GM18870 (cell line): Measurements from ENCODE around the gene DALRD3.
A peak's percentile ranks its signal among the peaks of the same experiment; 100 is the strongest.

ENCODE experiments used
- ATAC-seq: cut with Tn5 transposase; IDR thresholded peaks from one replicate; pipeline ENCODE4 v1.9.1; 2021; ENCODE audit warnings: moderate library complexity; ENCODE audit not compliant: unreplicated experiment

Gene DALRD3

DNA sequence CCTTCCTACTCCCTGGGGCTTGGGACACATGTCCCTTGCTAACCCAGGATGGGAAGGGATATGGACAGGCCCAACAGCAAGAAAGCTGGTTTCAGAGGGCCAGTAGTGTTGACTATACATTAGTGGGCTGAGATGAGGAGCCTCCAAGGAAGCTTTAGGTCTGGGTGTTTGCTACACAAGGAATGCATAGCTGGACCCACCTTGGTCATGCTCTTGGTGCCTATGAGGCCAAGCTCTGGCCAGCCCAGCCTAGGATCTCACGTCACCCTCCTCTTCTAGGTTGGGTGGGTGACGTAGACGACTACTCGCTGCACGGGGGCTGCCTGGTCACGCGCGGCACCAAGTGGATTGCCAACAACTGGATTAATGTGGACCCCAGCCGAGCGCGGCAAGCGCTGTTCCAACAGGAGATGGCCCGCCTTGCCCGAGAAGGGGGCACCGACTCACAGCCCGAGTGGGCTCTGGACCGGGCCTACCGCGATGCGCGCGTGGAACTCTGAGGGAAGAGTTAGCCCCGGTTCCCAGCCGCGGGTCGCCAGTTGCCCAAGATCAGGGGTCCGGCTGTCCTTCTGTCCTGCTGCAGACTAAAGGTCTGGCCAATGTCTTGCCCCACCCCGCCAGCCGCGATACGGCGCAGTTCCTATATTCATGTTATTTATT, 11.8 kb downstream of the DALRD3 start:
- ATAC-seq: peak; percentile 11

- no peak for ATAC-seq
Measured at GRCh38 chr3:49005998-49006397, 12.4 kb downstream of the DALRD3 start.

- no peak for ATAC-seq
Measured at GRCh38 chr3:49005303-49005680, 13.1 kb downstream of the DALRD3 start.

- no peak for ATAC-seq
Measured at GRCh38 chr3:49004352-49005302, 13.8 kb downstream of the DALRD3 start.

DNA sequence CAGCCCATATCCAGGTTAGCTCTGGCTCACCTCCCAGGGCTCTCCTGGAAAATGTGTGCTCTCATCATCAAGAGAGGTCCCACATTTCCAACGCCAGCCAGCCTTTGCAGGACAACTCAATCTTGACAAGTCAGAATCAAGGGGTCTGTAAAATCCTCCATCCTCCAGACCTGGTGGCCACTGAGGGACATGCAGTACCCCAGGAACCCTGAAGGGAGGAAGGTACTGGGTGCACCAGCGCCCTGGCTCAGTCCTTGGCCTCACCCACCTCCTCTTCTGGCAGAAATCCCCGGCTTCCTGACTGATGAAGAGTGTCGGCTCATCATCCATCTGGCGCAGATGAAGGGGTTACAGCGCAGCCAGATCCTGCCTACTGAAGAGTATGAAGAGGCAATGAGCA, 17.2 kb downstream of the DALRD3 start:
- no peak for ATAC-seq

DNA sequence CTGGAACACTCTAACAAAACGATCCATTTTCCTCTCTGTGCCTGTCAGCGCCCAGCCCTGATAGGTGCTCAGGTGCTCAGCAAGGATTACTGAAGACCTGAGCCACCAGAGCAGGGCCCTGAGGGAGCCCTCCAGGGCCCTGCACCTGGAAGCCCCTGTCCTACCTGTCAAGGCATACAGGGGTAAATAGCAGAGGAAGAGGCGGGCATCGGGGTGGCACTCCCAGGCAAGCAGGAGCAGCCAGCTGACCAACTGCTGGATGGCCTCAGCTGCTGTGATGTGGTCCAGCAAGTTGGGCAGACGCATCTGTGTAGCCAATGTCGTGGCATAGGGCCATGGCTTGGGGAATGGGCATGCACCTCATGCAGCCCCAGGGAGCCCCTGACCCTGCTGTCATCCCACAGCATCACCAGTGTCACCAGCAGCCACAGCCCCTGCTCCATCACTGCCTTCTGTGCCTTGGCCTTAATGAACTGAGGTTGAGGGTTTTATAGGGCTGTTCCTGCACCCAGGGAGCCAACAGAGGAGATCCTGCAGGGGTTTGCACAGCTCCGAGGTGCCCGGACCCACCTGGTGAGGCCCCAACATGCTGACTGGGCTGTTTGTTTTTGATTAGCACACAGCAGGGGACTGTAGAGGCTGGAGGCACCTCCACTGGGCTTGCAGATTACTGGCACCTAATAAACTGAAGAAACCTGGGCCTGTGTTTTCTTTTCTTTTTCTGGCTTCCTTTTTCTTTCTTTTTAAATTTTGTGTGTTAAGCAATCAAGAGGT, 19.1 kb downstream of the DALRD3 start:
- ATAC-seq: no peak

GRCh38 chr3:48997714-48998637, 20.4 kb downstream of the DALRD3 start:
- ATAC-seq: no peak

DNA sequence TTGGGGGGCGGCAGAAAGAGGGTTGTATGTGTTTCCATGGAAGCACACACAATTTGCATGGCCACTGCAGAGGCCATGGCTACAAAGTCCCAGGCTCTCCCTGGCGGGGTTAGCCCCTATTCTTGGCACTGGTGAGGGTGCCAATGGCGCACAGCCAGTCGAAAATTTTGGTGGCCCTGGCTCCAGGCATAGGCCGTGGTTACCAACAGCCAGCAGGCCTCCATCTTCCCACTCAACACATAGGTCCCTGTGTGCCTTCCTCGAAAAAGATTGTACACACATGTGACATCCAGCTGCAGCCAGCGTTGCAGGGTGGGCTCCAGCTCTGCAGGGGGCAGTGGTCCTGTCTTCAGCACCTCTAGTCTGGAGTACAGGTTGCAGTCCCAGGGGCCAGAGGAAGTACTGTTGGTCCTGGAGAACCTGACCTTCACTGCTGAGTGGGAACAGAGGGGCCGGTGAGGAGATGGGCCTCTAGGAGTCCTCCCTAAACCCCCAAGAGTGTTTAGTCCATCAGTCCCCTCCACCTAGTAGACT, 21.2 kb downstream of the DALRD3 start:
- no peak for ATAC-seq

DNA sequence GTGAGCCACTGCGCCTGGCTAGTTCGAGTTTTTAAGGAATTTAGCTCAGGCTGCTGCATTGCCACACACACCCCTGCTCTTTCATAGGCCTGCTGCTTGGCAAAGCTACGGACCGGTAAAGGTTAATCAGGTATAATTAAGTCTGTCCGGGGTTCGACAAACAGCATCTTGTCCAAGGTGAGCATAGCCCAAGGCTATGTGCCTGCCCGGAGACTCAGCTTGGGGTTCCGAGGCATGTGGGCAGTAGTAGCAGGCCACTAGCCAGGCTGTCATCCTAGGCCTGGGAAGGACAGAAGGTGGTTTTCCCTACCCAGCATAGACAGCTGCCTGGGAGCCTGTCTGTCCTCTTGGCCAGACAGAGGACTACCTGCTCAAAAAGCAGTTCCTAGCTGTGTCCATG, 21.7 kb downstream of the DALRD3 start:
- ATAC-seq: no peak

GRCh38 chr3:48993834-48994233, 24.5 kb downstream of the DALRD3 start:
- ATAC-seq: no peak

DNA sequence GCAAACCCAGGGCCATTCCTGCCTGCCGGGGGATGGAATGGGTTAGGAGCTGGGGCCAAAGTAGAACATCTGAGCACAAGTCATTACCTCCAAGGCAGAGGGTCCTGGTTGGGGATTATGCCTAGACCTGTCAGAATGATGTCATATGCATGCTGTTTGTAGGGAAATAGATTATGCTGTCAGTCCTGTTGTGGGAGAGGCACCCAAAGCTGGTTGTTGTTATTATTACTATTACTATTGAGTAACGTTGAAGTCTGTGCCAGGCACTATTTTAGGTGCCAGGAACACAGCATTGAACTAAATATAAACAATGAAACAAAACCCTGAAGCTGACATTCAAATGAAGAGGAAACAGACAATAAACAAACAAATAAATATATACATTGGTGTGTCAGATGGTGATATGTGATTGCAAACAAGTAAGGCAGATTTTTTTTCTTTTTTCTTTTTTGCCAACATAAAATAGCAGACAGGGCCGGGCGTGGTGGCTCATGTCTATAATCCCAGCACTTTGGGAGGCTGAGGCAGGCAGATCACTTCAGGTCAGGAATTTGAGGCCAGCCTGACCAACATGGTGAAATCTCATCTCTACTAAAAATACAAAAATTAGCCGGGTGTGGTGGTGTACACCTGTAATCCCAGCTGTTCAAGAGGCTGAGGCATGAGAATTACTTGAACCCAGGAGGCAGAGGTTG, 26.4 kb downstream of the DALRD3 start:
- ATAC-seq: no peak

DNA sequence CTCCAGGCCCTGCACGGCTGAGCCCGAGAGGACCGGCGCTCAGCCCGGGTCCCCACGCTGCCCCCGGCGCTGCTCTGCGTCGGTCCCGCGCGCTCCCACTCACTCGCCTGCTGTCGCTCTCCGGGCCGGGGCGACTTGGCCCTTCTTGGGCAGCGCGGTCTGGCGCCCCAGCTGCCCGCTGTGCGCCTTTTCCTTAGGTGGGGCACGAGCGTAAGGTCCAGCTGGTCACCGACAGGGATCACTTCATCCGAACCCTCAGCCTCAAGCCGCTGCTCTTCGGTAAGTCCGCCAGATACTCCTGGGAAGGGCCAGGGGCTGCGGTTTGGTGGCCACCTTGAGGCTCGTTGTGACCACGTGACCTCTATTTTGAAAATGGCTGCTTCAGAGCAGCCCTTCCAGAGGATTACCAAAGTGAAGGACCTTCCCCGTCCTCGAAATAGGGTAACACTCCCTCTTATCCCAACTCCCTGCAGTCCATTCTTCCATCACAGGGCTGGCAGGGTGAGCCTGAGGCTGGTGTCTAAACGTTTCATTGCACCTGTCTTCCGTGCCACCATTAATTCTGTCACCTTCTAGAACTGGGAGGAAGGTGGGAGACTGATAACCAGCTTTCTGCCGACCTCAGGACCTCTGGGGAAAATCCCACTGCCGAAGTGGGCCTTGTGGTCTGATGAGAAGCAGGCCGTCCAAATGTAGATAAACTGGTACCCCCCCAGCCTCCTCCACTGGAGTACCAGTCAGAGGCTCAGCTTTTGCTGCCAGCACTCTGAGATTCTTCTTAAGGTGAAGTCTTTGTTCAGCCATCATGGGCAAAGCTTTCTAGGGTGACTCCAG, 27.5 kb downstream of the DALRD3 start:
- no peak for ATAC-seq

DNA sequence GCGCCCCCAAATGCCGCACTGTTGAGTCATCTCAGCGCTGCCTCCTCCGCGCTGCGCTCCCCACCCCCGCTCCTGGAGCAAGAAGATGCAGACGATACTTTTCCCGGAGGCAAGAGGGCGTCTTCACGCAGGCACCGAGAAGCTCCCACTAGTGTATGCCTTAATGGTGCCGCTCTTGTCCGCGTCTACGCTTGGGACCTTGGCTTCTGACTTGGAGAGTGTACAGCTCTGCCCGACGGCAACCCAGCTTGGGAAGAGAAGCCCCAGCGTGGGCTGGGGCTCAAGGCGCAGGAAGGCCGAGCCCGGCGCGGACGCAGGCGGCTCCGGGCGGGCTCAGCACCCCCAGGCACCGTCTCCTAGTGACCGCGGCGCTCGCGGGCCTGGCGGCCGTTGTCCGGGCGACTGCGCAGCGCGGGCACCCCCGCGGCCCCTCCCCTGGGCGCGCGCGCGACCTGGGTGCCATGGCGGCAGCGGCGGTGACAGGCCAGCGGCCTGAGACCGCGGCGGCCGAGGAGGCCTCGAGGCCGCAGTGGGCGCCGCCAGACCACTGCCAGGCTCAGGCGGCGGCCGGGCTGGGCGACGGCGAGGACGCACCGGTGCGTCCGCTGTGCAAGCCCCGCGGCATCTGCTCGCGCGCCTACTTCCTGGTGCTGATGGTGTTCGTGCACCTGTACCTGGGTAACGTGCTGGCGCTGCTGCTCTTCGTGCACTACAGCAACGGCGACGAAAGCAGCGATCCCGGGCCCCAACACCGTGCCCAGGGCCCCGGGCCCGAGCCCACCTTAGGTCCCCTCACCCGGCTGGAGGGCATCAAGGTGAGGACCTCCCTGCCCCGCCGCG, 28.4 kb downstream of the DALRD3 start, which contains the start of gene P4HTM:
P4HTM (plus strand) TSS at position 446 of the 840 bp plus-strand sequence; CDS start at position 462, 16 bp downstream.
- no peak for ATAC-seq

DNA sequence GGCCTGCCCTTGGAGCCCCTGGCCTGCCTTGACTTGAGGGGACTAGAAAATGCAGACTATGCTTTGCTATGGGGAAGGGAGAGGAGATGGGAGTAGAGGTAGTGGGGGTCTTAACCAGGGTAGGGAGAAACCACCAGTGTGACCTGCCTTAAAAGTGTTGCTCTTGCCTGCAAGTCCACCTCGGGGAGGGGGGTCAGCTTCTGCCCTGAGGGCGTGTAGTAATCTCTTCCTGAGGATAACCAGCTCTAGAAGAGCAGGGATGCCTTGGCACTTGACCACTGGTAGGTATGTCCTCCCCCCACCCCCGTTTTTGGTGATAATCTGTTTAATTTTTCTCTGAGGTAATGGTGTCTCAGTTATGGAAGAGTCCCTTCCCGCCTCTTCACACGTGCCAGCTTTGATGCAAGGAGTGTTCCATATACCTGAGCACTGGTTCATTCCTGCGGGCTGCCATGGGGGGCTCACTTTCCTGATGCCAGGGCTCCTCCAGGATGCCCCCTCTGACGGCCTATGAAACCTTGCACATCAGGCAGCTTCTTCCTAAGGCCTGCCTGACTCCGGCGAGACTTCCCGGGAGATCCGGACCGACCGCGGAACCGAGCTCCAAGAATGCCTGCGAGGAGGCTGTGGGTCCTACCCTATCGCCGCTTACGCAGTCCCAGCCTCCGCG, 29.1 kb downstream of the DALRD3 start:
- ATAC-seq: no peak

- no peak for ATAC-seq
Measured at GRCh38 chr3:48985831-48986376, 32.5 kb downstream of the DALRD3 start.

DNA sequence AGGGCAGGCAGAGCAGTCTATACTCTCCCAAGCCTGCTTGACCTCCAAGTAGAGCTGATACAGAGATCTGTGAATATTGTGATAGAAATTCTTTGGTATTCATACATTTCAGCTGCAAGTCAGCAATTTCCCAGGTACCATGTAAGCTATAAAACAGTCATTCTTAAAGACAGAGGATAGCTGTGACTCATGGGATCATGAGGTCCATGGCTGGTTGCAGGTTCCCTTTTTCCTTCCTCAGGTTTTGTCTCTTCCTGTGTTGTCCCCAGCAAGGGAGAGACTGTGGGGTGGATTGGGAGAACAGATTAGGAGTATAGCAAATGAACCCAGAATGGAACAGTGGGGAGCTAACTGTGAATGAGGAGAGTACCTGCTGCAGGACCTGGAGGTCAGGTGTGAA, 33.7 kb downstream of the DALRD3 start:
- no peak for ATAC-seq

DNA sequence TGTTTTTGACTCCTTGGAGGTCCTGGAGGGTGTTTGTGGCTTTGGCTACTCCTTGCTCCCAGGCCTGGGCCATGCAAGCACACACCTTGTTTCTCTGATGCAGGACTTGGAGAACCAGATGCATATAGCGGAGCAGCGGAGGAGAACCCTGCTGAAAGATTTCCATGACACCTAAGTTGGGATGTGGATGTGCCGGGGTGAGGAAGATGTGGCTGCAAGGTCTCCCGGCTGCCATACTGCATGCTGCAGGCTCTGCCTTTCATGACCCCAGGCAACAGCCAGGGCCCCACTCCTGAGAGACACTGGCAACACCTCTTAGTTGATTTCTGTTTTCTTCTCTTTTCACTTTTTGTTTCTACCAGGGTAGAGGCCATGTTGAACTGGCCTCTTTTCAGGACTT, 35.3 kb downstream of the DALRD3 start:
- ATAC-seq: no peak
